ENCODE results near the gene JPH2.

JPH2 gene

DNA sequence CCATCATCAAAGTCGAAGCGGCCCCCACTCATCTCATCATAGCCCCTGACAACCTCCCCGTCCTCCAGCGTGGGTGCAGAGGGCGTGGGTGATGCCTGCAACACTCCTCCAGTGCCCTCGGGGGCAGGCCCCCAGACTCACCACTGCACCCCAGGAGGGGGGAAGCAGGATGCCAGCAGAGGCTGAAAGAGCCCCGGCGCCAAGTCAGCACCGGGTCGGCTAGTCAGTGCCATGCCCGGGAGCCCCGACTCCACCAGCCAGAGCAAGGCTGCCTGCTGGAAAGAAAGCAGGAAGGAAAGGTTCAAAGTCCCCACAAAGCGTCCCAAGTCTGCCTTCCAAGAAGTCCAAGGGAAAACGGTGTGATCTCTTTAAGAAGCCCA is 324 bp downstream of the JPH2 start:
- no peak for DNase-seq

DNA sequence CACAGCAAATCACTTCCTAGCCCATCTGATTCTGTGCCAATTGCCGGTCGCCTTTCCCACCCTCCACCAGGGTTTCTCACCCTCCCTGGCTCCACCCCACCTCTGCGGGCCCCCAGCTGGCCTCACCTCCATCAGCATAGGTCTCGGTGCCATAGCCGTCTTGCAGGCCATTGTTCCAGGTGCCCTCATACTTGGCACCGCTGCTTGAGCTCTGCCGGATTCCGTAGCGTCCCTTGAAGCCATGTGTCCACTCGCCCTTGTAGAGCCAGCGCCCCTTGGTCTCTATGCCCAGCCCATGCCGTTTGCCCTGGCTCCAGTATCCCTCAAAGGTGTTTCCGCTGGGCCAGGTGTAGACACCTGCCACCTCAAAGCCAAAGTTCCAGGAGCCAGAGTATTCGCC is 787 bp downstream of the JPH2 start:
- DNase-seq = no peak

DNA sequence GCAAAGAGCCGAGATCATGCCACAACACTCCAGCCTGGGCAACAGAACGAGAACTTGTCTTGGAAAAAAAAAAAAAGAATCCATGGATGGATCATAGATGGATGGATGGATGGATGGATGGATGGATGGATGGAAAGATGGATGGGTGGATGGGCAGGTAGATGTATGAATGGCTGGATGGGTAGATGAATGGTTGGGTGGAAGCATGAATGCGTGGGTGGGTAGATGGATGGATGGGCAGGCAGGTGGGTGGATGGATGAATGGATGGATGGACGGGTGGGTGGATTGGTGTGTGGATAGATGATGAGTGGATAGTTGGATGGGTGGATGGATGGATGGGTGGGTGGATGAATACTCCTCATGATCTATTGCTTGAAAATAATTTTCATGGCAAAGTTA is 1.4 kb downstream of the JPH2 start:
- no peak for DNase-seq

DNA sequence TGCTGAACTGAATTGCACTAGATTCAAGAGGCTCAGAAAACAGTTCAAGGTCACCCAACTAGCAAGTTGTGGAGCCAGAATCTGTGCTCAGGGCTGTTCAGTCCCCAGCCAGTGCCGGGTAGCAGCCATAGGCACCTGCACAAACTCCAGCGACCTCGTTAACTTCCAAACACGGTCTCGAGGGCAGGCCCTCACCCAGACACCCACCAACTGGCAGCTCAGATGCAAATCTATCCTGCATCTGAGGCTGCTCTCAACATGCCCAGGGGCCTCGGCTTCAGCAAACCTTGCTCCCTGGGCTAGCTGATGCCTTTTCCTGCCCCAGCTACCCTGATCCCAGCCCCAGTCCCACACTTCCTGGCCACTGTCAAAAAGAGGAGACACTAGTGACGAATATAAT is 3.7 kb downstream of the JPH2 start:
- DNase-seq = peak; percentile 72

DNA sequence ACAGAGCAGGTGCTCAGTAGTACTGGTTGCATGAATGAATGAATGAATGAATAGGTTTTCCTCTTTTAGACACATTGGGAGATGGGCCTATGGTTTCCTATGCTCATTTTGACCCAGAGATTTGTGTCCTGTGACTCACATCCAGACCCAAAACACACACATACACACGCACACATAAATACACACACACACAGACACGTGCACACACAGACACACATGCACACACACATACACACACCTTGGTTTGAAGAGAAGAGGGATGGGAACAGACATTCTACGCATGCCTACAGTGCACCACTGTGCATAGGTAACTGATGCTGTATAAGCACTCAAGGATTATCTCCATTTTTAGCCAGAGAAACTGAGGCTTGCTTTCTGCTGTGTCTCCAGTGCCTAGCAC is 4.1 kb downstream of the JPH2 start:
- no peak for DNase-seq

DNA sequence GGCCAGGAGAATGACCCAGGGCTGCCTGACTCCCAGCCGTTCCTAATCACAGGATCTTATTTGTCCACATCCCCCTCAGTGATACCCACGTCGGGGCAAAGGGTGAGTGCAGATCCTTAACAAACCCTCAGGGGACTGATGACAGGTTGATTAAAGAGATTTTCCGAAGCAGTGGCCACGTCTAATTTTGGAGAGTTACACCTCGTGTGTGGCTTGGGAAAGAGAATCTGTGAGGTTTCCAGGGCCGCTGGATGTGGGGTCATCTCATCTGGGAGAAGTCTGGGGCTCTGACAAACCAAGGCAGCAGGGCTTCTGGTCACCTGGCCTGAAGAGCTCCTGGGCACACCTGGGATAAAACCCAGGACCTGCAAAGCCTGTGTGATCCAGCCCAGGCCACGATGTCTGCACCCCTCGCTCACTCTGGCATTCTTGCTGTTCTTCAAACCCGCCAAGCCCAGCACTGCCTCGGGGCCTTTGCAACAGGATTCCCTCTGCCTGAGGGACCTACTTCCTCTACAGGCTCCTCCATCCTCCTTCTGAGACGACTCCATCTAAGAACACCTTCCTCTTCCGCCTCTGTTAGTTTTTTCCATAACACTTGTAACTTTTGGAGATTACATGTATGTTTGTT is 4.7 kb downstream of the JPH2 start:
- DNase-seq = no peak

DNA sequence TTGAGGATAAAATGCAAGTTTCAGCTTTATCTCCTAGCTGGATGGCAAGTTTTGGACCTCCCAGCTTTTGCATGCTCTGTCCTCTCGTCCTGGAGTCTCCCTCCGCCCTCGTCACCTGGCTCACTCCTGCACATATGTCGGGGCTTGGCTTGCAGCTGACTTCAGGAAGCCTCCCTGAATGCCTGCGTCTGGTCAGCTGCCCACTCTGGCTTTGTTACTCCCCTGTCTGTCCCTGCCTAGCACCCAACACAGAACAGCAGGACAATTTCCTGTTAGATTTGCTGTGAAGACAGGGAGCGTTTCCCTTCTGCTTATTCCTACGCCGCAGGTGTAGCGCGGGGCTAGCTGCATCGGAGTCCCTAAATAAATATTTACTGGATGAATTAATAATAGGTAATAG is 5.4 kb downstream of the JPH2 start:
- DNase-seq = no peak

DNA sequence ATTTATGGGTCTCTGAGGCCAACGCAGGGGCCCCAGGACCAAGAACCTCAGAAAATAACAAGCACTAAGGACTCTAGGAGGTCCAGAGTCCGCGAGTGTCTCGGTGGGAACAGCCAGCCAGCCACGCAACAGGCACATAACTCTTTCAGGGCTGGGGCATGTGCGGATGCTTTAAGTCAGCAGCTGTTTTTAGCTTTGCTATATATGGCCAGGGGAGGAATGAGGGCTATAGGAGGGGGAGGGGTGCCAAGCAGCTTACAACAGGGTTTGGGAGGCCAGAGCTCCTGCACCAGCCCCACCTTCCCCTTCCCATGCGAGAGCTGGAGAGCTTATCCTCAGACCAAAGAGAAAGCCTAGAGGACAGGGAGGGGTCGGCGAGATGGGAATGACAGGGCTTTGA is 6.2 kb downstream of the JPH2 start:
- no peak for DNase-seq

DNA sequence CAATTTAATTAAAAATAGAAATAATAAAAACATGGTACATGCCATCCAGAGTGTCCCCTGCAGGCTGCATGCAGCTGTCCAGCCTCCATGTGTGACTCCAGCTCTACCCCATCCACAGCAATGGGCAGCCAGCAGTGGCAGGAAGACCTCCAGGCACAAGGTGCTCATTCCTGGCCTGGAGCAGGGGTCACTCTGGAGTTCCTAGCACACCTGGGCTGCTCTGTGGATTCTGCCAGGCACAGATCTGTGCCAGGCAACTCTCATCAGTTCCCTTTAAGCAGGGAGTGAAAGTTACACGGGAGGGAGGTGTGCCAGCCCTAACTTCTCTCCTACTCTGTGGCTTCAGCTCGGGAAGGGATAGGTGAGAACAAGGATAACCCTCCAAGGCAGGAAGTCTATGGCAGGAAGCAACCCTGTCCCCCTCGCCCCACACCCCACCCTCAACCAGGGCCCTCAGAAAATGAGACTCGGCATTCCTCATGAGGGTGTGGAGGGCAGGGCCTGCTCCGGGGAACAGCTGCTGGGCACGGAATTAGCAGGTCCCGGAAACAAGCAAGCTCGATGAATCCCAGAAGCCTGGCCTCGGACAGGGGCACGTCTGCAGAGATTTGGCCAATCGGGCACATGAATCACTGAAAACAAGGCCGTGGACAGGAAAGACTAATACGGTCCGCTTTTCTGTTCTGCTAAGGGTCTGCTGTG is 10.0 kb downstream of the JPH2 start:
- DNase-seq = no peak

DNA sequence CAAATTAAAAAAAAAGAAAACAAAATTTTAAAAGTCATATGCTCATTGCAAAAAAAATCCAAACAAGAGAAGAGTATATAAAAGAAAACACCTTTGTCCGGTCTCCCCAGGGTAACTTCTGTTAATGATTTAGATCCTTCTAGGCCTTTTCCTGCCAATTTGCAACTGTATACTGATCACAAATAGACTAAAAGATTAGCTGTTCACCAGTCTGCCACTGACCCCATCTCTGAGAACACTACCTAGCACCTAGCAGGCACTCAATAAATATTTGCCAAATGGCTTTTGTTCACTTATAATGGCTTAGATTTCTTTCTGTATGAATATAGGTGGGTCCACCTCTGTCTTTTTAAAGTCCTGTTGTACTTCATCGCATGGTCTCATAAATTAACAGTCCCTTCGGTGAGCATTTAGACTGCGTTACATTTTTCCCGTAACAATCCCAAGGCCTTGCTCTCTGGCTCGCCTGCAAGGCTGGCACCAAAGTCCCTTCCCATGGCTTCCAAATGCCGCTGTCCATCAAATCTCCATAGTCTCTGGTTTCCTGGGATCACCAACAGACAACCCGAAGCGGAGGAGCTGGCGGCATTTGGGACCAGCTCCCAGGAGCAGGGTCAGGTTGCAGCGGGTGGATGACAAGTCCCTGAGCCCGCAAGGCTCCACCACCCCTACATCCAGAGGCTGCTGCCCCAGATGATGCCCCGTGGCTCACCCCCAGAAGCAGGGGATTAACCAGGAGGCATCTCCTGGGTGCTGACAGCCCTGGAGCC is 11.8 kb downstream of the JPH2 start:
- no peak for DNase-seq

DNA sequence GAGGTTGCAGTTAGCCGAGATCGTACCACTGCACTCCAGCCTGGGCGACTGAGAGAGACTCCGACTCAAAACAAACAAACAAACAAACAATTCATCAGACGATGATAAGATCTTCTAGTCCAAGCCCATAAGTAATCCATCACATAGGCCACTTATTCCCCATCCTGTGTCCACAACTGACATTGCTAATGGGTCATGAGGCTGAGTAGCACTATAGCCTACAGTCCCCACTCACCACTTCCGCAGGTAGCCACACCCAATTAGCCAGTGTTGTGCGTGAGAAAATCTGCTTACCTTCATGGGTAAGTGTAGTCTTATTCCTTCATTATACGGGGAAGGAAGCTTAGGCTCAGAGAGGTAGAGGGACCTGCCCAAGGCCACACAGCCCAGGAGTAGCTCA is 13.1 kb downstream of the JPH2 start:
- no peak for DNase-seq

DNA sequence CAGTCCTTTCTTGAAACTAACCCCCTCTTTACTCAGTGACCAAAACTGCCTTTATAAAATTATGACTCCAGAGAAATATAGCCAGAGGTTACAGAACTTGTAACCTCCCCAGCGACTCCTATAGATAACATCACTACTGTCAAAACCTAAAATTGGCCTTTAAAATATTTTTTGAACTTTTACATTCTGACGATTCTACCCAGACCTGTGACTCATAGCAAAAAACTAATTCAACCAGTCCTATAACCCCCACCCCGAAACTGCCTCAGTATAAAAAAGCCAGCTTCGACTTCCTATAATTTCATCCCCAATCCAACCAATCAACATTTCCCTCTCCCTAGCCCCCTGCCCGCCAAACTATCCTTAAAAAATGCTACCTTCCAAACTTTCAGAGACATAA is 13.9 kb downstream of the JPH2 start:
- no peak for DNase-seq

DNA sequence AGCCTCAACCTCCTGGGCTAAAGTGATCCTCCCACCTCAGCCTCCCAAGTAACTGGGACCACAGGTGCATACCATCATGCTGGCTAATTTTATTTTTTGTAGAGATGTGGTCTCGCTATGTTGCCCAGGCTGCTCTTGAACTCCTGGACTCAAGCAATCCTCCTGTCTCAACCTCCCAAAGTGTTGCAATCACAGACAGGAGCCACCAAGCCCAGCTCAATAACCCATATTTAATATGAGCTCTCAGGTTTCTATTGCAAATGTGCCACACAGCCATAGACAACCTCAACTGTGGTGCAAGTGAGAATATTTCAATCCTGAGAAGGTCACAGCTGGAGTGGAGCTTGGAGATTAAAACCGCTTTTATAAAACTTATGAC is 14.4 kb downstream of the JPH2 start:
- DNase-seq = no peak

DNA sequence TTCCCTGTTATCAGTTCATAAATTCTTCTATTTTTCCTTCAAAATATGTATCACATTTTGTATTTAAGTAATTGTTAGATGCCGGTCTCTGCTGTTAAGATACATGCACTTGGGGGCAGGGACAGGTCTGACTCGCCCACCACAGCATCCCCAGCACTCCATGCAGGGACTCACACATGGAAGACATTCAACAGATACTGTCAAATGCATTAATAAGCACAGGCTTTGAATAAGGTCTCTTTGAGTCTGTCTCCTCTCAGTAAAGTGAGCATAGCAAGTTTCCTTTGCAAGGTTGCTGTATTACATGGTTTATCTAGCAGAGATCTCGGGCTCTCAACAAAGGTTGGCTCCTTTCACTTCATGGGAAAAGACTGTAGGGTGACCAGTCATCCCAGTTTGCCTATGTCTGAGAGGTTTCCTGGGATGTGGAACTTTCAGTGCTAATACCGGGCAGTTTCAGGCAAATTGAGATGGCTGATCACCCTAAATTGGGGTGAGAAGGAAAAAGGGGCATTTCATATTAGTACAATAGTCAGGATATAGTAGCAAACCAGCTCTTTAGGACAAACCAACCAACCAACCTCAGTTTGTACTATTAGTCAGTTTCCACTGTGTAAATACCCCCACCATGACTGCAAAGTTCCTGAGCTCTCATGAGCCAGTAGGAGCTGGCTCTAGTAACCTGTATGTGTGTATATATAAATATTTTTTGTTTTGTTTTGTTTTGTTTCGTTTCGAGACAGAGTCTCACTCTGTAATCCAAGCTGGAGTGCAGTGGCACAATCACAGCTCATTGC is 15.0 kb downstream of the JPH2 start:
- no peak for DNase-seq

DNA sequence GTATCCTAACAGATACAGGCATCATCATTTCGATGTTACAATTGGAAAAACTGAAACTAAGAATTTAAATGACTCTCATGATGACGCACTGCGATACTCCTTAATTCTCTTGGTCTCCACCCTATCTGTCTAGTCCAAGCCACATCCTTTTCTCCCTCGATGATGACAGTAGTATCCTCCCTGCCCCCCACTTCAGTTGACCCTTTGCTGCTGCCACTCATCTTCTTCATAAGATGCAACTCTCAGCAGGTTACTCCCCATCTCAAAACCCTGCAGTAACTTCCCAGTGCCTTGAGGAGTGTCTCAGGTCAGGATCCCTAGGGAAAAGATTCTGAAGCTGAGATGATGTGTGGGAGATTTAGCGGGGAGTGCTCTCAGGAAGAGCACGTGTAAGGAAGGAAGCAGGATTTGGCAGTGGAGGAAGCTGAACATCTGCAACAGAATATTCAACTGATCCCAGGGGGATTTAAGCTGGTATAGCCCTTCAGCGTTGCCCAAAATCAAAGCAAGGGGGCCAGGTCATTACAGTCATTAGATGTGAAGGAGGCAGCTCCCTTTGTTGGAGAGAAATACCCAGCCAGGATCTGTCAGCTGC is 16.1 kb downstream of the JPH2 start:
- DNase-seq = no peak

DNA sequence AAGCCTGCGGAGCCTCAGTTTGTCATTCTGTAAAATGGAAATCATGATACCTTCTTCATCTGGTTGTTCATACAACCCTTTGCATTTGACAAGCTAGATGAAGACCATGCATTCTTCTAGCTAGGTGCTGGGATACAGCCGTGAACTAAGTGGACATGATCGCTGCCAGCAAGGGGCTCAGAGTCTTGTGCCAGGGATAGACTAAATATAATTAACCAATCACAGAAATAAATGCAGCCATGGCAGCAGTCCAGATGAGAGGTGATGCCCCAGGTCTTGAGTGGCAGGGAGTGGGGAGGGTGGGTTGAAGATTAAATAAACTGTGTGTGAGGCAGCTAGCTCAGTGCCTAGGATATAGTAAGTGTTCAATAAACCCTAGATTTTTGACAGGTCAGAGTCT is 19.3 kb downstream of the JPH2 start:
- DNase-seq = no peak

DNA sequence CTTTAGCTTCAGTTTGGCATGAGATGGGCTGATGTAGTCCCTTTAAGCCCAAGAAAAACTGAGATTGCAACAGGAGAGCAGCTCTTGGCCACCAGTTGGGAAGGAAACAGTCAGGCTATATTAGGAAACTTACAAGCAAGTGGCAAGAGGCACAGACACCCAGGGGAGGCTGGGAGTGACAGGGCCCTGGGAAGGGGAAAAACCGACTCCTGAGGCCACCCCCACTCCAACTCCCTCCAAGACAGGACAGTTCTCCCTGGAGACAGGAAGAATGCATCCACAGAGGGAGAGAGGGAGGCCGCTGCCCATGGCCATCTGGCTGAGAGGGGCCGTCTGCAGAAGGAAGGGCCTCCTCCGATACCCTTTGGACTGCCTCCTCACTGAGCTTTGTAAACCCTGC is 20.5 kb downstream of the JPH2 start:
- no peak for DNase-seq

DNA sequence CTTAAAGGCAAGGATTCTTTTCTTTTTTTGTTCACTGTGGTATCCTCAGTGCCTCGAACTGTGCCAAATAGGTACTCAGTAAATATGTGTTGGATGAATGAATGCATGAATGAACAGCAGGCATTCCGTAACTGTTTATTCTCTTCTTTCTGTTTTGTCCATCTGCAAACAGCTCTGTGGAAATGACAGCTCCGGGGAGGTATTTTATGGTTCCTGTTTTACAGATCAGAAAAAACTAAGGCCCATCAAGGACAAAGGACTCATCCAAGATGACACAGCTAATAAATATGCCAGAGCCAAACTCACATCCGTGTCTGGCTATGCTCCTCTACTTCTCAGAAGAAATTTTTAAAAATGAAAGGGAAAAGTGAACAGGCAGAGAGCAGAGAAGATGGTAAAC is 21.0 kb downstream of the JPH2 start:
- no peak for DNase-seq

DNA sequence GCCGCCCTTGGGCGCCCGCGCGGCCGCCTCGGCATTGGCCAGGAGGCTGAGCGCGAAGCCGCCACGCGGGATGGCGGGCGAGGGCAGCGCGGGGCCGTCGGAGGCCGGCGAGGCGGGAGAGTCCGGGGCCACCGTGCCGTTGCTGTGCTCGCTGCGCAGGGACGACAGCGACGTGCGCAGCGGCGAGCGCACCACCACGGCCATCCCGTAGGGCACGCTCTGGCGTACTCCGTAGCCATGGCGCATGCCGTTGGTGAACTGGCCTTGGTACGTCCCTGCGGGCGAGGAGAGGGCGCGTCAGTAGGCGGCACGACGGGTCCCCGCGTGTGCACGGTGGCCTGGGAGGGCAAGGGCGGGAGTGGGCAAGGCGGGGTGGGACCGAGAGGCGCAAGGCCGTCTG is 26.9 kb downstream of the JPH2 start:
- no peak for DNase-seq

DNA sequence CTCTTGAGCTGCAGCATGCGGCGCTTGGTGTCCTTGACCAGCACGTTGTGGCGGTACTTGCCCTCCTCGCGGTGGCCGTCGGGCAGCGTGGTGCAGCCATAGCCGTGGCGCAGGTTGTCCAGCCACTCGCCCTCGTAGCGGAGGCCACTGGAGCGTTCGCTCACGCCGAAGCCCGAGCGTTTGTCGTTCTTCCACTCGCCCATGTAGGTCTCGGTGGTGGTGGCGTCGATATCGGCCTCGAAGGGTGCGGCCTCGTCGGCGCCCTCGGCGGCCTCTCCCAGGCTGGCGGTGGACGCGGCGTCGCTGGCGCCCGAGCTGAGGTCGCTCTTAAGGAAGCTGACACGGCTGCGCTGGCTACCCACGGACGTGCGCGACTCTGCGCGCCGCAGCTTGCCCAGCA is 27.3 kb downstream of the JPH2 start:
- DNase-seq = no peak

DNA sequence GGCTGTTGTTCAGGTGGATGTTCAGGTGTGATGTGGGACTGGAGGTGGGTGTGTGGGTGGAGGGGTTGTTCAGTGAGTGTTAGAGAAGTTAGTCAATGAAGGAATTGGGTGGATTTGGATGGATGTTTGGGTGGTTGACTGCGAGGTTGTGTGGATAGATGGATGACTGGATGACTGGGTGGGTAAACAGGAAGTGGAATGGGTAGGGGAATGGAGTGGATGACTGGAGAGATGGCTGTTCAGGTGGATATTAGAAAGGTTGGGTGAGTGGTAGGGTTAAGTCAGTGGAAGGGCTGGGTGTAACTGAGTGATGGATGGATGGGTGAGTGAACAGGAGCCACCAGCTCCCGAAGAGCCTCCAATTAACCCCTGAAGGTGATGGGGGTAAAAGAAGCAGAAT is 27.9 kb downstream of the JPH2 start:
- DNase-seq = no peak

DNA sequence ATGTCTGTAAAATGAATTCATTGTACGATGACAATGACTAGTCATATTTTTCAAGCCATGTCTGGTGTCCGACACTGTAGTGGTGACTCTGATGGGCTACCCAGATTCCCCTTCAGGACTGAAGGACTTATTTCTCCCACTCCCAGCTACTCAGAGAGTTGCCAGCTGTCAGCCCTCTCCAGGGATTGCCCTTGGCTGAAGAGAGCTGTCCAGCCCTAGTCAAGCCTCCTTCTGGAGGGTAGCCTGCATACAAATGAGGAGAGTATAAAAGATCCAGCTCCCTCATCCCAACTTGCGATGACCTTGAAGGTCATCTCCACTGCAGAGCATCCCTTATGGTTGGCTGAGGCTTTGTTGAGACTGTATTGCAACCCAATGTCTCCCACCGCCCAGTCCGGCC is 29.9 kb downstream of the JPH2 start:
- no peak for DNase-seq

DNA sequence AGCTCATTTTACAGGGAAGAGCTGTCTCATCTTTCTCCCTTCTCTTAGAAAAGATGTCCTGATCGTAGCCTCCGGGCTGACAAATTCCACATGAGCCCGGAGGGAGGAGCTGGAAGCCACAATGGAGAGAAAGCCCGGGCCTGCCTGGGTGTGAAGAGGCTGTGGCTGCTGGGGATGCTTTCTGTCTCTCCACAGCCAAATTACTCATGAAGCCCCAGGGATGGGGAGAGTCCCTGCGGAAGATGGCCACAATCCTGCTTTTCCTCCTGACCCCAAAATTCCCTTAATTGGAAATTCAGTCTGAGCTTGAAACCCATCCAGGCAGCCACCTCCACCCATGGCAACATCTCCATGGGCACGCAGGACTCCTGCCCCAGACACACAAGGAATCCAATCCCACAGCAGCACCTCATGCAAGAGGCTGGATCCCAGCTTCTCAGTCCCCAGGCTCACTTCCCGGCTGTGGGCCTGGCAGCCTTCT is 32.4 kb downstream of the JPH2 start:
- DNase-seq = no peak

Measured in NCI-H526 treated with DMSO at 0.1 percent for 48 hours (cell line).